Sigmoid colon (tissue), 4 donors: Measurements from ENCODE around the gene RFWD3.

Source experiments
- EP300 ChIP-seq, 4 donors: sonication (generic); formaldehyde crosslinking; IDR thresholded peaks; one replicate each; pipeline ENCODE4 v1.6.1; 2017; ENCODE audit warnings: antibody characterized with exemption in 4 of 4
- POLR2A ChIP-seq, 2 donors: fragments of 450-650 bp; IDR thresholded peaks; one replicate each; pipeline ENCODE4 v1.6.1; 2016; ENCODE audit warnings: antibody characterized with exemption in 2 of 2, mild to moderate bottlenecking in 2 of 2, moderate library complexity in 2 of 2
- TF ChIP-seq, protein P1 (sequence below), 4 experiments: fragments of 450-650 bp in 3 of 4; fragments of 200-600 bp in 1 of 4; IDR thresholded peaks; one replicate each; pipeline ENCODE4 v1.5.1; 2016 to 2019; ENCODE audit warnings: antibody characterized with exemption in 4 of 4, mild to moderate bottlenecking in 3 of 4, moderate library complexity in 2 of 4

DNA sequence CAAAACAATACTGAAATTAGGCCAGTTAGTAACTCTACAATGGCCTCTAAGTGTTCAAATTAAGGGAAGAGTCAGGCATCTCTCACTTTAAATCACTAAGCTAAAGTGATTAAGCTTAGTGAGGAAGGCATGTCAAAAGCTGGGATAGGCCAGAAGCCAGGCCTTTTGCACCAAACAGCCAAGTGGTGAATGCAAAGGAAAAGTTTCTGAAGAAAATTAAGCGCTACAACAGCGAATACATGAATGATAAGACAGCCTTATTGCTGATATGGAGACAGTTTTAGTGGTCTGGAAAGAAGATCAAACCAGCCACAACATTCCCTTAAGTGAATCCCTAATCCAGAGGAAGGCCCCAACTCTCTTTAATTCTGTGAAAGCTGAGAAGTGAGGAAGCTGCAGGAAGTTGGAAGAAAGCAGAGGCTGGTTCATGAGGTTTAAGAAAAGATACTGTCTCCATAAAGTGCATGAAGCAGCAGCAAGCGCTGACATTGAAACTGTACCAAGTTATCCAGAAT lies 12.1 kb downstream of the RFWD3 start:
- TF ChIP-seq EP300 (IDR thresholded peaks at IDR 0.05) (no peak), POLR2A (IDR thresholded peaks at IDR 0.05) (no peak)
- TF ChIP-seq, protein P1, sequence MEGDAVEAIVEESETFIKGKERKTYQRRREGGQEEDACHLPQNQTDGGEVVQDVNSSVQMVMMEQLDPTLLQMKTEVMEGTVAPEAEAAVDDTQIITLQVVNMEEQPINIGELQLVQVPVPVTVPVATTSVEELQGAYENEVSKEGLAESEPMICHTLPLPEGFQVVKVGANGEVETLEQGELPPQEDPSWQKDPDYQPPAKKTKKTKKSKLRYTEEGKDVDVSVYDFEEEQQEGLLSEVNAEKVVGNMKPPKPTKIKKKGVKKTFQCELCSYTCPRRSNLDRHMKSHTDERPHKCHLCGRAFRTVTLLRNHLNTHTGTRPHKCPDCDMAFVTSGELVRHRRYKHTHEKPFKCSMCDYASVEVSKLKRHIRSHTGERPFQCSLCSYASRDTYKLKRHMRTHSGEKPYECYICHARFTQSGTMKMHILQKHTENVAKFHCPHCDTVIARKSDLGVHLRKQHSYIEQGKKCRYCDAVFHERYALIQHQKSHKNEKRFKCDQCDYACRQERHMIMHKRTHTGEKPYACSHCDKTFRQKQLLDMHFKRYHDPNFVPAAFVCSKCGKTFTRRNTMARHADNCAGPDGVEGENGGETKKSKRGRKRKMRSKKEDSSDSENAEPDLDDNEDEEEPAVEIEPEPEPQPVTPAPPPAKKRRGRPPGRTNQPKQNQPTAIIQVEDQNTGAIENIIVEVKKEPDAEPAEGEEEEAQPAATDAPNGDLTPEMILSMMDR (IDR thresholded peaks at IDR 0.05) = no peak
